ENCODE data around the gene TCP10L.
"Not testable (repeated sequence)": the region's sequence is repeated elsewhere in the genome, so short reads cannot be mapped to it uniquely, and the experiment has no call there.

TCP10L gene

DNA sequence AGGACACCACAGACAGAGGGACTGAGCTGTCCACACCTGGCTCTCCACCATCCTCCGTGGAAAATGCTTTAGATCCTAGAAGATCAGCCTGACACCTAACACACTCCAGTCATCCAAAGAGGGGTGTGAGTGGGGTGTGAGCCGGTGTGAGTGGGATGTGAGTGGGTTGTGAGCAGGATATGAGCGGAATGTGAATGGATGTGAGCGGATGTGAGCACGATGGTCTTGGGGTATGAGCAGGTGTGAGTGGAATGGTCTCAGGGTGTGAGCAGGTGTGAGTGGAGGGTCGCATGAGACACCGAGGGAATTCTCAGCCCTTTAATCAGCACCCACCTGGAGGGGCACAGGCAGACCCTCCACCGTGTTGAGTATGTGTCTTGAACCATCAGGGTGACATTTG lies 851 bp downstream of the TCP10L start:
- DNase-seq, result no peak

GRCh38 chr21:32581732-32582131 lies 3.6 kb downstream of the TCP10L start:
- DNase-seq, result no peak

GRCh38 chr21:32580949-32581348 lies 4.4 kb downstream of the TCP10L start:
- no peak for DNase-seq

- no peak for DNase-seq
Measured at GRCh38 chr21:32578107-32578691, 7.1 kb downstream of the TCP10L start.

DNA sequence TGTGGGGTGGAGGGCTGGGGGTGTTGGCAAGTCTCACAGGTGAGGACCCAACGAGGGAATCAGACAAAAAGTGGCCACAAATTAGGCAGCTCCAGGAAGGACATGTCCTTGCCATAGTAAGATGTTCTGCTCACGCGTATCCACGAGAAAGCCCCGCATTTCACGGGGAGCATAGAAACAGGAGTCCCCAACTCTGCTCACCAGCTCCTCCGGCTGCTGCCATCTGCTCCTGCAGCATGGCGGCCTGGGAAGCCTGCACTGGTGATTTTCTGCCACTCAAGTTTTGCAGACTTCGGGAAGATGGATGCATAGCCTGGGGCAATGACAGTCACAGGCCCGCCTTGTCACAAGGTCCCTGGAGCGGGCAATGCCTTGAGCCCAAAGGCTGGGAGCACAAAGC lies 9.3 kb downstream of the TCP10L start:
- DNase-seq, result no peak

DNA sequence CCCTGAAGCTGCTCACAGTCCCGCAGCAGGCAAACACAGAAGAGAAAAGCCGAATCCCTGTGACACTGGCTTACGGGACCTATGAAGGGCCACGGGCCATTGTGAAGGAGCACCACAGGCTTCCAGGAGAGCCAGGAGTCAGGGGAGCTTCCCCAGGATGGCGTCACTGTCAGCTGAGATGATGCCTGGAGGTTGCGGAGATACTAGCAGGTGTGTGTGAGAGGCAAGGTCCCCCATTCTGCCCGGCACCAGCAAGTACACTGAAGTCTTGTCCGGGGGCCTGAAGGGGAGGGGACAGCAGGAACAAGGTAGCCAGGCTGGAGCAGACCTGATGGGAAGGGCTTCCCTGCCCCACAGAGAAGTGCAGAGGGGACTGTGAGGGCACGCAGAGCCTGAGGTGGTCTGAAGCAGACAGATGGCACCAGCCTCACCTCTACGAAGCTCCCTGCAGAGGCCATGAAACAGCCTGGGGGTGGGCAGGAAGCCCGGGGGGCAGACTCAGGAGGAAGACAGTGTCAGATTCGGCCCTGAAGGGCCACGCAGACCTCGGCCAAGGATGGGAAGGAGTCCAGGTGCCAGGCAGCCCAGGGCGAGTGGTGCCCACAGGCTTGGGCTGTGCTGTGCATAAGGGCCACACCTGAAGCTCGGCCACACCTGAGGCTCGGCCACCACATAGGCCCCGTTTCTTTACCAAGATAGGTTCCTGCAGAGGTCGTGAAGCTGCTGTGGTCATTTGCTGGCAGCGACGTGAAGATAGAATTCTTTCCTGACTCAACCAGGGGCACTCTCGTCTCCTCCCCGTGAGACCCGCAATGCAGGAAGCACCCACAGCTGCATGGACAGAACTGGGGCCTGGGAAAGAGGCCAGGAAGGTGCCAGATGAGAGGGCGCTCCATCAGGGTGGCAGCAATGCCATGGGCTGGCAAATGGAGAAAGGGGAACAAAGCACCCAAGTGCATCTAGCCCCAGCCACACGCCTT lies 10.1 kb downstream of the TCP10L start:
- DNase-seq, result no peak

GRCh38 chr21:32572574-32573420 lies 12.5 kb downstream of the TCP10L start:
- DNase-seq, result no peak

GRCh38 chr21:32570456-32570855 lies 14.9 kb downstream of the TCP10L start:
- DNase-seq, result no peak

DNA sequence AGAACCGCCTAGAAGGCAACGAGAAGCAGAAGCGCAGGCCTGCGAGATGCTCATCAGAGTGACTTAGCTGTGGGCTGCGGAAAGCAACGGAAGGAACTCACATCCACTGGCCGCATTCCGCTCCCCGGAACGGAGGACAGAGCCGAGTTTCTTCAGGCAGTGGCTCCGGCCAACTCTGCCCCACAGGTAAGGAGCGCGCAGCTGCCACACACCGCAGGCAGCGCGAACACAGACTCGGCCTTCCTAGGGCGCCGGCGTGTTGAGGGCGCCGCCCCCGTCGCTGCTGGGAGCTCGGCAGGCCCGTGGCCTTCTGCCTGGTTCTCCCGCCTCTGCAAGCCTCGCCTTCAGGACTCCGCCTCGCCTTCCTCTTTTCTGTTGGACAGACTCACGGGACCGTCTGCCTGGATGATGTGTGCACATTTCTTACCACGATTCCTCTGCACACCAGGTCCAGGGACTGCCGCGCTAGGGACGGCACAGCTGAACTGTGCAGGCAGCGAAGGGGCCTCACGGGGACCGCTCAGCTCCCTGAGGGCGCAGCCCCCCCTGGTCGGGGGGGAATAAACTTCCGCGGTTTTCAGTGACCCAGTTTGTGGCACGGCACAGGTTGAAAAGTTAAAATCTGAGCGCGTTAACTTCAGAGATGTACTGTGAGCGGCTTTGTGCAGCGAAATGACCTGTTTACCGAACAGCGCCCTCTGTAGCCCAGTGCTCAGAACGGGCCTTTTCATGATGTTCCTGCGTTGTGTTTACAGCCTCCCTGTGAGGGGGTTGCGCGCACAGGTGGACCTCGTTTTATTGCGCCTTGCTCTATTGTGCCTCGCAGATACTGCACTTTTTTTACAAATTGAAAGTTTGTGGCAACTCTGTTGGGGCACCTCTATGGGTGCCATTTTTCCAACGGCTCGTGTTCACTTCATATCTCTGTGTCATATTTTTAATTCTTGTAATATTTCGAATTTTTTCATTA lies 15.8 kb downstream of the TCP10L start:
- peak; percentile 73 for DNase-seq

DNA sequence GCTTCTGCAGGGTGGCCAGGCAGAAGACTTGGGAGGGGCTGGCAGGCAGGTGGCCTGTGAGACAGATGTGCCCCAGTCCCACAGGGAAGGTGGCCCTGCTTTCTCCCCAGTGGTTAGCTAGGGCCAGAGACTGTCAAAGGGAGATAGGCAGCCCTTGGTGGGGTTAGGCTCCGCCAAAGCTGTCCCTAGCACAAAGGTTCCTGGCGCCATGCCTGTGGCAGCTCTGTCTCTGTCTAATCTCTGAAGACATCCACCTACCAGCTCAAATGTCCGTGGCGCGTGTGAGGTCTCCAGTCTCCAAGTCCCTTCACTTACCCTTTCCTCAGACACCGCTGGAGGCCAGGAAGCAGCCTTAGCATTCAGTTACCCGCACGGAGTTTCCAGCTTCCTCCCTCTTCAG lies 17.7 kb downstream of the TCP10L start:
- DNase-seq, result no peak

DNA sequence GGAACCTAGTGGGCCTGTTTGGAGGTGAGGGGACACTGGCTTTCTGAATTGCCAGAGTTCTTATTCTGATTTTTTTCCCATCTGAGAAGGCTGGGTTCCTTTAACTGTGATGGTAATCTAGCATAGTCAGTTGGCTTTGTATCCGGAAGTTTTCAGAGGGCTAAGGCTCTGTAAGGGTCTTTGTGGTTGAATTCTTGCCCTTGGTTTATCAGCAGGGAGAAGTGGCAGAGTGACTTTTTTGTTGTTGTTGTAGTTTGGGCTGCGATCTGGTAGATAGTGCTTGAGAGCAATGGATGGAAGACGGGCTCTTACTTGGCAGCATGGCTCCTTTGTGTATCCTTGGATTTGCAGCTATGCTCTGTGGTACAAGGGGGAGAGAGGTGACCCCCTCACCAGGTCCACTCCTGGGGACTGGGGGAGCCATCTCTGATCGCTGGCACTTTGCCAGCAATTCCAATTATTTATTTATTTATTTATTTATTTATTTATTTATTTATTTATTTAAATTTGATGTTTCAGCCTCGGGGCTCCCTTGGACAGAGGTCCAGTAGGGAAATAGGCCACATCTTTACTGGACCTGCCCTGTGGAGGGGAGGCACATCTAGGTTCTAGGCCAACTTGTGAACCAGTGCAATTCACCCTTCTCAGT lies 18.5 kb downstream of the TCP10L start:
- DNase-seq, result no peak

- no peak for DNase-seq
Measured at GRCh38 chr21:32565856-32566465, 19.4 kb downstream of the TCP10L start.

- DNase-seq, result no peak
Measured at GRCh38 chr21:32562915-32563314, 22.4 kb downstream of the TCP10L start.

DNA sequence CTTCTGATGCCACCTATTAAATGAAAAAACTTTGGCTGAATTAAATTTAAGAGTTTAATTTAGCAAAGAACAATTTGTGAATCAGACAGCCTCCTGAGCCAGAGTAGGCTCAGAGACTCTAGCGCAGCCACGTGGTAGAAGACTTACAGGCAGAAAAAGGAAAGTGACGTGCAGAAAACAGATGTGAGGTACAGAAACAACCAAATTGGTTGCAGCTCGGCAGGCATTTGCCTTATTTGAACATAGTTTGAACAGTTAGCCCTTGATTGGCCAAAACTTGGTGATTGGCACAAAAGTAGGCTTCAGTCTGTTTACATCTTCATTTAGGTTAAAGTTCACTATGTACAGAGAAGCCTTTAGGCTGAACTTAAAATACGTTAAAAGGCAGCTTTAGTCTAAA lies 22.9 kb downstream of the TCP10L start:
- no peak for DNase-seq

DNA sequence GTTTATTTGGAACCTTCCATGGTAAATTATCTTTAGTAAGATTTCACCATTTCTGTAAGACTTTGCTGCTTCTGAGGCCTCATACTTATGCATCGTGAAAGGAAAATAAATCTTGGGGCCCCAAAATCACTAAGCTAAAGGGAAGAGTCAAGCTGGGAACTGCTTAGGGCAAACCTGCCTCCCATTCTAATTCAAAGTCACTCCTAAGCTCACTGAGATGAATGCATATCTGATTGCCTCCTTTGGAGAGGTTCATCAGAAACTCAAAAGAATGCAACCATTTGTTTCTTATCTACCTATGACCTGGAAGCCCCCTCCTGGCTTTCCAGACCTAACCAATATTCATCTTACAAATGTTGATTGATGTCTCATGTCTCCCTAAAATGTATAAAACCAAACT lies 23.8 kb downstream of the TCP10L start:
- DNase-seq, result not testable (repeated sequence)

DNA sequence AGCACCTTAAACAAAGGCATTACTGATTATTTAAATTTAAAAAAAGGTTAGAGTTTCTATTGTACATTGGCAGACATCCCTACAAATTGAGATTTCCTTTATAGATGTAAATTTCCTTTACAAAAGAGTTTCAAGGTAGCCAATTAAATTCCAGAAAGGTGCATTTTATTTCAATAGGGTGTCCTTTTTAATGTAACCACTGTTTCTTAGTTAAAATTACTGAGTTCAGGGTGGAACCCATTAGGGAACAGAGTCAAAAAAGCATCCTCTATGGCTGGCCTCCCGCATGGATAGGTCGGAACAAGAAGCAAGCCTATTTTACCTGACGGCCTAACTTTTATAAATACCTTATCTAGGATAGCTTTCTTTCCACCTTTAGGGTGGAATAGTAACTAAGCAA lies 24.4 kb downstream of the TCP10L start:
- DNase-seq, result no peak

DNA sequence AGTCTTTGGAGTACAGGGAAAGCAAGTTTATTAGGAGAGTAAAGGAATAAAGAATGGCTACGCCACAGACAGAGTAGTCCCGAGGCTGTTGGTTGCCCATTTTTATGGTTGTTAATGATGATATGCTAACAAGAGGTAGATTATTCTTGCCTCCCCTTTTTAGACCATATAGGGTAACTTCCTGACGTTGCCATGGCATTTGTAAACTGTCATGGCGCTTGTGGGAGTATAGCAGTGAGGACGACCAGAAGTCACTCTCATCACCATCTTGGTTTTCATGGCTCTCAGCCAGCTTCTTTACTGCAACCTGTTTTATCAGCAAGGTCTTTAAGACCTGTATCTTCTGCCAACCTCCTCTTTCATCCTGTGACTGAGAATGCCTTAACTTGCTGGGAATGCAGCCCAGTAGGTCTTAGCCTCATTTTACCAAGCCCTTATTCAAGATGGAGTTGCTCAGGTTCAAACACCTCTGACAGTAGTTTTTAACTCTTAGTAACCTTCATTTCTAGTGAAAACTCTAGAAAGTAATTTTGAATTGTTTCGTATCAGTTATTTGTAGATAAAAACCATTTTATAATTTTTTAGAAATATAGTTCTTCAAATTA lies 26.2 kb downstream of the TCP10L start:
- no peak for DNase-seq

DNA sequence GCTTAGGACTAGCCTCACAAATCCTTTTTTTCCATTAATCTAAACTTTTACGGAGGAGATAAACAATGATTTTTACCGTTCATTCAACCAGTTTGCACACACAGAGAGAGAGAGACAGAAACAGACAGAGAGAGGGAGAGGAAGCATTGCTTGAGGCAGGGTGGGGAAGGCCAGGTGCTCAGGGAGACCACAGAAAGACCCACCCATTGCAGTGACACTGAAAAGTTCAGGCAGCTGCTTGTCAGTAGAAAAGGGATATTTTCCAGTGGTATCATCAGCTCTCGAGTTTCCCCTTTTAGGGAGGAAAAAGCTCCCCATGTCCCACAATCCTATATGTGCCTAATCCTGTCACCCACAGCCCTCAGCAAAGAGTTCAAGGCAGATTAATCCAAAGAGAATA lies 27.2 kb downstream of the TCP10L start:
- DNase-seq, result no peak

GRCh38 chr21:32554832-32555638 lies 30.3 kb downstream of the TCP10L start:
- no peak for DNase-seq

DNA sequence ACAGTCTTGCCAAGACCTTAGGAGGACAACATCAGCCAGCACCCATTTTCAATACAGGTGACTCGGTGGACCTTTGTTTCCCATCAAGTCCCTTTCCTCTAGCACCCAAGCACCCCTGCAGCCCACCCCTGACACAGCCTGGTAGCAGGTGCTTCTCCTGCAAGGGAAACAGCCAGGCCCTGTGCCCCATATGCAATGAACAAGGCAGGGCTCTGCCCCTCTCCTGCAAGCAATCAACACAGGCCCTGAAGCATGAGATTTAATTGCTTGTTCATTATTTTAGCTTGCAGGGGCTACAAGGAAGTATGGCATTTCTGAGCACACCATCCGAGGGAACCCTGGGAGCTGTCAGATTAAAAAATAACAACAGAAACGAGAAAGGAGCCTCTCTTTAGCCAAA lies 35.4 kb downstream of the TCP10L start:
- no peak for DNase-seq
